Mammary epithelial cell (primary cell): ENCODE data around the gene RAD51B.

Experiments
- EZH2 ChIP-seq: IDR thresholded peaks from 2 replicates; pipeline ENCODE4 v1.6.1; 2012; ENCODE audit warnings: low read length, inconsistent platforms, borderline replicate concordance
- TF ChIP-seq, protein P1 (sequence below), 2 donors: IDR thresholded peaks in 1 of 2; conservative IDR thresholded peaks in 1 of 2; 2 replicates each; pipeline ENCODE4 v1.5.1; 2011 to 2012; ENCODE audit warnings: inconsistent platforms in 2 of 2, low read length in 2 of 2, mild to moderate bottlenecking in 2 of 2, control low read depth in 1 of 2, low read depth in 1 of 2; ENCODE audit not compliant: insufficient read depth in 1 of 2; ENCODE audit errors: extremely low read depth in 1 of 2

DNA sequence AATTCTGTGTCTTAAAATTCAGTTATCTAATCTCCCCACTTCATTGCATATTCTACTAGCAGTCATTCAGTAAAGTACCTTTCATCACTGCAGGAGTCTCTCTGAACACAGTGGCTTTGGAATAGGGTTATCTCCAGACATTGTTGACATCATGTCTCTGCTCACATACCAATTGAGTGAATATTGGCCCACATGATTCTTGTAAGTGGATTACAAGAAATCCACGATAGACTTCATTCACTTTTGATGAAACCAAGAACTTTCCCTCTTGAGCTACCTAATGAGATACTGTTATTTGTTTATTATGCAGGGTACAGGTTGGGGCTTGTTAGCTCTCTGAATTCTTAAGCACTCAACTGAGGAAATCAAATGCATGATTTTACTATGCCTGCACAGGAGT lies 284.9 kb downstream of the RAD51B start:
- TF ChIP-seq, protein P1, sequence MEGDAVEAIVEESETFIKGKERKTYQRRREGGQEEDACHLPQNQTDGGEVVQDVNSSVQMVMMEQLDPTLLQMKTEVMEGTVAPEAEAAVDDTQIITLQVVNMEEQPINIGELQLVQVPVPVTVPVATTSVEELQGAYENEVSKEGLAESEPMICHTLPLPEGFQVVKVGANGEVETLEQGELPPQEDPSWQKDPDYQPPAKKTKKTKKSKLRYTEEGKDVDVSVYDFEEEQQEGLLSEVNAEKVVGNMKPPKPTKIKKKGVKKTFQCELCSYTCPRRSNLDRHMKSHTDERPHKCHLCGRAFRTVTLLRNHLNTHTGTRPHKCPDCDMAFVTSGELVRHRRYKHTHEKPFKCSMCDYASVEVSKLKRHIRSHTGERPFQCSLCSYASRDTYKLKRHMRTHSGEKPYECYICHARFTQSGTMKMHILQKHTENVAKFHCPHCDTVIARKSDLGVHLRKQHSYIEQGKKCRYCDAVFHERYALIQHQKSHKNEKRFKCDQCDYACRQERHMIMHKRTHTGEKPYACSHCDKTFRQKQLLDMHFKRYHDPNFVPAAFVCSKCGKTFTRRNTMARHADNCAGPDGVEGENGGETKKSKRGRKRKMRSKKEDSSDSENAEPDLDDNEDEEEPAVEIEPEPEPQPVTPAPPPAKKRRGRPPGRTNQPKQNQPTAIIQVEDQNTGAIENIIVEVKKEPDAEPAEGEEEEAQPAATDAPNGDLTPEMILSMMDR (conservative IDR thresholded peaks at IDR 0.05 in 1 of 2, IDR thresholded peaks at IDR 0.05 in 1 of 2; ENCODE audit: extremely low read depth in 1 of 2, insufficient read depth in 1 of 2, low read depth in 1 of 2, low read length in 2 of 2) = no peak
- TF ChIP-seq EZH2 = no peak
